H1 (cell line): Measurements from ENCODE around the gene RB1. TPM values are rescaled to one million over a fixed set of nuclear protein-coding genes. Genes with fewer than 3 reads are reported as not detected.

Experiments used
- CTCF ChIA-PET: fragments of 300-600 bp; sonication (Branson Sonifier 250); formaldehyde crosslinking; loops from one replicate; lab custom pipeline; 2021; ENCODE audit not compliant: partially characterized antibody; lab: Charles Lee
- POLR2A ChIA-PET: fragments of 300-600 bp; sonication (Branson Sonifier 250); formaldehyde crosslinking; loops from one replicate; lab custom pipeline; 2021; ENCODE audit warnings: inconsistent platforms; ENCODE audit not compliant: partially characterized antibody; lab: Charles Lee
- DNase-seq, 2 experiments: peaks; one replicate each; pipeline versions ENCODE4 v3.0.0 to v3.0.0-alpha.2; 2010 to 2022; ENCODE audit warnings: low spot score in 2 of 2, low read depth in 1 of 2, mixed read lengths in 1 of 2
- FAIRE-seq: peaks from 2 replicates; lab custom pipeline; 2011; peaks lifted over from hg19 to GRCh38; lab: Jason Lieb, UNC
- H2AFZ ChIP-seq: 2 replicates; pipeline ENCODE4 v1.8.1; 2012; ENCODE audit warnings: low read length, inconsistent platforms
- H2AK5ac ChIP-seq: 2 replicates; pipeline ENCODE4 v1.6.1; 2013; ENCODE audit warnings: low read depth, low read length
- H2BK120ac ChIP-seq: replicated peaks from 2 replicates; pipeline ENCODE3; 2013; ENCODE audit warnings: low read depth, low read length, inconsistent platforms
- H2BK12ac ChIP-seq: 2 replicates; pipeline ENCODE4 v1.6.1; 2013; ENCODE audit warnings: low read depth, low read length
- H2BK15ac ChIP-seq: 2 replicates; pipeline ENCODE4 v1.6.1; 2013; ENCODE audit warnings: low read length
- H2BK20ac ChIP-seq: 2 replicates; pipeline ENCODE4 v1.6.1; 2013; ENCODE audit warnings: low read length
- H2BK5ac ChIP-seq: 2 replicates; pipeline ENCODE4 v1.6.1; 2013; ENCODE audit warnings: low read depth, low read length
- H3K14ac ChIP-seq: 2 replicates; pipeline ENCODE4 v1.6.1; 2013; ENCODE audit warnings: inconsistent platforms; ENCODE audit not compliant: insufficient read length
- H3K18ac ChIP-seq: 2 replicates; pipeline ENCODE4 v1.6.1; 2013; ENCODE audit warnings: low read length; ENCODE audit errors: extremely low read depth
- H3K23ac ChIP-seq: 2 replicates; pipeline ENCODE4 v1.6.1; 2013; ENCODE audit warnings: inconsistent platforms; ENCODE audit not compliant: insufficient read length
- H3K23me2 ChIP-seq: 2 replicates; pipeline ENCODE4 v1.6.1; 2013; ENCODE audit warnings: low read depth, low read length
- H3K27ac ChIP-seq: 2 replicates; pipeline ENCODE4 v1.6.1; 2011; ENCODE audit warnings: low read depth, low read length, inconsistent platforms
- H3K27me3 ChIP-seq, 4 experiments: replicated peaks in 1 of 4; 1 replicate in 1 of 4; 2 replicates in 3 of 4; pipeline versions ENCODE4 v1.6.1 to v1.8.1; 2011 to 2013; ENCODE audit warnings: low read length in 3 of 4, mild to moderate bottlenecking in 3 of 4, inconsistent platforms in 2 of 4, mixed read lengths in 2 of 4, moderate library complexity in 1 of 4; ENCODE audit not compliant: control insufficient read depth in 3 of 4, insufficient read depth in 3 of 4; ENCODE audit errors: extremely low read depth in 1 of 4
- H3K36me3 ChIP-seq, 4 experiments: 2 replicates each; pipeline versions ENCODE4 v1.6.1 to v1.8.1; 2011 to 2013; ENCODE audit warnings: mild to moderate bottlenecking in 4 of 4, low read length in 3 of 4, moderate library complexity in 2 of 4, control low read depth in 1 of 4, inconsistent platforms in 1 of 4; ENCODE audit not compliant: insufficient read depth in 4 of 4, control insufficient read depth in 2 of 4
- H3K4ac ChIP-seq: replicated peaks from 2 replicates; pipeline ENCODE3; 2013; ENCODE audit warnings: low read length, low read depth, mixed read lengths, inconsistent platforms; ENCODE audit not compliant: insufficient read length
- H3K4me1 ChIP-seq, 4 experiments: replicated peaks in 1 of 4; 1 replicate in 1 of 4; 2 replicates in 3 of 4; pipeline versions ENCODE4 v1.6.1 to v1.8.1; 2011 to 2013; ENCODE audit warnings: low read length in 3 of 4, inconsistent platforms in 2 of 4, mixed read lengths in 1 of 4; ENCODE audit not compliant: insufficient read depth in 4 of 4, control insufficient read depth in 3 of 4
- H3K4me2 ChIP-seq, 2 experiments: 2 replicates each; pipeline versions ENCODE4 v1.6.1 to v1.8.1; 2011 to 2013; ENCODE audit warnings: low read depth in 2 of 2, low read length in 2 of 2, control low read depth in 1 of 2, inconsistent platforms in 1 of 2, mild to moderate bottlenecking in 1 of 2; ENCODE audit not compliant: insufficient read depth in 1 of 2
- H3K4me3 ChIP-seq, 4 experiments: fragments of 200-600, 300-600 bp in 1 of 4; sonication (generic), shearing (Covaris generic), sonication (Bioruptor Twin) in 1 of 4; 2 replicates each; pipeline versions ENCODE4 v1.5.1 to v1.8.1; 2011 to 2016; ENCODE audit warnings: low read length in 4 of 4, low read depth in 3 of 4, control low read depth in 2 of 4, inconsistent platforms in 2 of 4, mild to moderate bottlenecking in 2 of 4, mixed read lengths in 1 of 4, moderate library complexity in 1 of 4; ENCODE audit not compliant: insufficient read depth in 2 of 4; ENCODE audit errors: extremely low read depth in 1 of 4
- H3K56ac ChIP-seq: replicated peaks from 2 replicates; pipeline ENCODE3; 2013; ENCODE audit warnings: low read depth, mild to moderate bottlenecking, mixed read lengths, low read length, inconsistent platforms; ENCODE audit not compliant: insufficient read length
- H3K79me1 ChIP-seq: 2 replicates; pipeline ENCODE4 v1.6.1; 2013; ENCODE audit warnings: low read depth, low read length, control low read depth
- H3K79me2 ChIP-seq, 2 experiments: 2 replicates each; pipeline versions ENCODE4 v1.6.1 to v1.8.1; 2012 to 2013; ENCODE audit warnings: low read length in 2 of 2, mild to moderate bottlenecking in 2 of 2, inconsistent platforms in 1 of 2; ENCODE audit not compliant: insufficient read depth in 2 of 2, control insufficient read depth in 1 of 2
- H3K9ac ChIP-seq, 4 experiments: replicated peaks in 1 of 4; 1 replicate in 1 of 4; 2 replicates in 3 of 4; pipeline versions ENCODE4 v1.6.1 to v1.8.1; 2011 to 2013; ENCODE audit warnings: low read depth in 3 of 4, low read length in 3 of 4, control low read depth in 2 of 4, mild to moderate bottlenecking in 2 of 4, moderate library complexity in 2 of 4, inconsistent platforms in 1 of 4; ENCODE audit errors: extremely low read depth in 1 of 4
- H3K9me3 ChIP-seq, 2 experiments: 2 replicates each; pipeline versions ENCODE4 v1.6.1 to v1.8.1; 2012 to 2013; ENCODE audit warnings: mild to moderate bottlenecking in 2 of 2, moderate library complexity in 2 of 2, control low read depth in 1 of 2, inconsistent platforms in 1 of 2, low read depth in 1 of 2, low read length in 1 of 2, mixed read lengths in 1 of 2; ENCODE audit not compliant: insufficient read depth in 2 of 2
- H4K20me1 ChIP-seq, 2 experiments: replicated peaks in 1 of 2; 2 replicates each; pipeline versions ENCODE3 to v1.8.1; 2011 to 2013; ENCODE audit warnings: inconsistent platforms in 2 of 2, low read length in 2 of 2, mild to moderate bottlenecking in 1 of 2; ENCODE audit not compliant: insufficient read depth in 2 of 2, control insufficient read depth in 1 of 2
- H4K5ac ChIP-seq: 2 replicates; pipeline ENCODE4 v1.6.1; 2013; ENCODE audit warnings: low read length, low read depth, mixed read lengths, inconsistent platforms; ENCODE audit not compliant: insufficient read length
- H4K8ac ChIP-seq: 2 replicates; pipeline ENCODE4 v1.8.0; 2013; ENCODE audit warnings: mild to moderate bottlenecking, moderate library complexity, low read length, inconsistent platforms; ENCODE audit not compliant: insufficient read depth; ENCODE audit errors: extremely low read depth
- H4K91ac ChIP-seq: replicated peaks from 2 replicates; pipeline ENCODE3; 2013; ENCODE audit warnings: low read length, mixed read lengths, inconsistent platforms; ENCODE audit not compliant: insufficient read length
- CHD2 ChIP-seq: IDR thresholded peaks from 2 replicates; pipeline ENCODE4 v1.6.1; 2012; ENCODE audit warnings: low read length, improper control_type of control experiment
- CREB1 ChIP-seq: IDR thresholded peaks from 2 replicates; pipeline ENCODE4 v1.6.1; 2012; ENCODE audit warnings: inconsistent platforms
- GABPA ChIP-seq: IDR thresholded peaks from 2 replicates; pipeline ENCODE4 v1.6.1; 2011; ENCODE audit warnings: mild to moderate bottlenecking, low read length, moderate library complexity, borderline replicate concordance; ENCODE audit not compliant: insufficient read depth
- JUN ChIP-seq: IDR thresholded peaks from 2 replicates; pipeline ENCODE4 v1.6.1; 2011; ENCODE audit warnings: low read depth, mild to moderate bottlenecking, improper control_type of control experiment, low read length
- JUND ChIP-seq: IDR thresholded peaks from 2 replicates; pipeline ENCODE4 v1.6.1; 2011; ENCODE audit warnings: mild to moderate bottlenecking, improper control_type of control experiment, low read length
- POLR2AphosphoS5 ChIP-seq: IDR thresholded peaks from 2 replicates; pipeline ENCODE4 v1.6.1; 2011; ENCODE audit warnings: low read depth, low read length
- TEAD4 ChIP-seq: IDR thresholded peaks from 2 replicates; pipeline ENCODE4 v1.6.1; 2012; ENCODE audit warnings: low read depth, low read length, inconsistent platforms, mixed read lengths
- WGBS, 2 experiments: shearing (Covaris generic) in 1 of 2; methylation state at CpG; one replicate each; pipeline versions ENCODE4 v1.1.6 to v1.1.7; 2013 to 2015; ENCODE audit warnings: low lambda C conversion rate in 2 of 2, mixed read lengths in 2 of 2, inconsistent platforms in 1 of 2, low coverage in 1 of 2, missing lambda C conversion rate in 1 of 2; ENCODE audit not compliant: insufficient replicate concordance in 2 of 2, insufficient coverage in 1 of 2, insufficient read length in 1 of 2; ENCODE audit errors: extremely low coverage in 1 of 2, missing lambda C conversion rate in 1 of 2; 5-methylcytosine and 5-hydroxymethylcytosine counted together
- polyA plus RNA-seq, 7 experiments: library from polyadenylated mRNA; depleted of rRNA in 3 of 7; stranded (reverse) in 5 of 7; unstranded in 2 of 7; fragments of >200 nt in 5 of 7; fragments of 200-250 nt in 2 of 7; gene quantifications; 1 replicate in 5 of 7; 2 replicates in 1 of 7; 4 replicates in 1 of 7; pipeline versions ENCODE4 v1.2.1 to v1.2.3, GENCODE V29; 2011 to 2013; ENCODE audit warnings: missing spikeins in 2 of 7, mixed read lengths in 2 of 7
- total RNA-seq: library from RNA; stranded (reverse); fragmentation: NEBNext Ultra II Directional; extraction: Animal tissue kit (Norgen Biotek cat#: 25700); gene quantifications from 2 replicates; pipeline ENCODE4 v1.2.1, GENCODE V29; 2021
- TF ChIP-seq, protein P1 (sequence below): IDR thresholded peaks from 2 replicates; pipeline ENCODE4 v1.6.1; 2011; ENCODE audit warnings: low read depth, mild to moderate bottlenecking, low read length; ENCODE audit not compliant: insufficient read depth

Gene RB1
- total and polyA plus RNA-seq, 2 of the 8 experiments (the other 6 are each of a cell fraction or from before 2014, with no cell fraction given) = 4.1 to 17.5 TPM

DNA sequence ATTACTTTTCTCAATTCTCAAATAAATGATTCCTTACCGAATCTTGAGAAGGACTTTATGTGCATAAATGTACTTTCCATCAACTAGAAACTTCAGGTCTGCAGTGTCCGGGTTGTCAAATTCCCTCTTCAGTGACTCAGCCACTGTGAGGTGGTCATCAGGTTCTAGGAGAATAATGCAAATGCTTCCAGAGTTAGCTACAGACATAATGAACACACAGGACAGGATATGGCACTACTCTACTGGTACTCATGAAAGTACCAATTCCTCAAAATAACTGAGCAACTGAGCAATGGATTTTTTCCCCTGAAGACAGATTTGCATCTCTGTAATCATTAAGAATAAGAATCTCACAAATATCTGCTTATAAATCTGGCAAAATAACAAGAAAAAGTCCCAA, 198.2 kb downstream of the RB1 start:
- Histone ChIP-seq H3K18ac (no peak overlapping the region), H4K5ac (no peak overlapping the region), H2BK5ac (no peak overlapping the region), H2BK120ac (no peak overlapping the region), H3K23ac (no peak overlapping the region), H3K27ac (no peak overlapping the region), H3K23me2 (no peaks in the 10 kb centered on the region; the same call in 1 of the 2 replicates), H3K9ac (no peak overlapping the region), H3K56ac (no peak overlapping the region), H2BK15ac (no peak overlapping the region), H3K79me2 (no peaks in the 10 kb centered on the region), H3K36me3 (no peaks in the 10 kb centered on the region; a peak in 1 of 8 replicates), H4K20me1 (no peaks in the 10 kb centered on the region), H4K91ac (no peak overlapping the region), H2AFZ (no peak overlapping the region), H2BK20ac (no peak overlapping the region), H3K4me3 (no peak overlapping the region), H3K4me1 (peaks cover 0 to 8% (median 2%) of the 10 kb centered on the region in 4 experiments; a peak in 3 of 7 replicates), H3K79me1 (no peaks in the 10 kb centered on the region; the same call in 1 of the 2 replicates), H3K4me2 (no peak overlapping the region), H2AK5ac (no peak overlapping the region), H3K9me3 (no peaks in the 10 kb centered on the region), H4K8ac (no peak overlapping the region), H2BK12ac (no peak overlapping the region), H3K27me3 (no peaks in the 10 kb centered on the region), H3K14ac (no peak overlapping the region), H3K4ac (no peak overlapping the region)
- no peak for DNase-seq
- ChIA-PET CTCF (no interaction called here), POLR2A (no interaction called here)
- WGBS, 2 experiments = 98% methylated on average over 2 of the region's 2 CpGs; no CpG with 5 or more reads in 1 of the 2 experiments
- no peak for FAIRE-seq
- TF ChIP-seq JUN (no peak), CREB1 (no peak), GABPA (no peak), TEAD4 (no peak), CHD2 (no peak), JUND (no peak), POLR2AphosphoS5 (no peak)
- TF ChIP-seq, protein P1, sequence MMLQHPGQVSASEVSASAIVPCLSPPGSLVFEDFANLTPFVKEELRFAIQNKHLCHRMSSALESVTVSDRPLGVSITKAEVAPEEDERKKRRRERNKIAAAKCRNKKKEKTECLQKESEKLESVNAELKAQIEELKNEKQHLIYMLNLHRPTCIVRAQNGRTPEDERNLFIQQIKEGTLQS = no peak
